Esophagus squamous epithelium (tissue), 5 donors: Measurements from ENCODE around the gene SERGEF. TPM values are rescaled to one million over a fixed set of nuclear protein-coding genes. Genes with fewer than 3 reads are reported as not detected.

Experiments used
- DNase-seq: peaks from one replicate; lab custom pipeline; 2025; lab: John Stamatoyannopoulos, UW
- H3K27ac ChIP-seq, 4 donors: fragments of 200-600 bp; sonication (generic); one replicate each; pipeline ENCODE4 v1.5.1; 2016 to 2019; ENCODE audit warnings: mild to moderate bottlenecking in 1 of 4
- H3K27me3 ChIP-seq, 4 donors: fragments of 200-600 bp; sonication (generic); 1 replicate in 3 of 4; 2 replicates in 1 of 4; pipeline versions ENCODE4 v1.5.1 to v1.6.0; 2017 to 2021; ENCODE audit warnings: antibody characterized with exemption in 1 of 4
- H3K36me3 ChIP-seq, 3 donors: fragments of 200-600 bp; sonication (generic); one replicate each; pipeline ENCODE4 v1.5.1; 2016 to 2019
- H3K4me1 ChIP-seq, 3 donors: fragments of 200-600 bp; sonication (generic); one replicate each; pipeline ENCODE4 v1.5.1; 2017 to 2019
- H3K4me3 ChIP-seq, 4 donors: fragments of 200-600 bp; sonication (generic); 1 replicate in 3 of 4; 2 replicates in 1 of 4; pipeline ENCODE4 v1.5.1; 2016 to 2019; ENCODE audit warnings: mild to moderate bottlenecking in 2 of 4, moderate library complexity in 1 of 4
- H3K9me3 ChIP-seq, 3 donors: fragments of 200-600 bp; sonication (generic); one replicate each; pipeline ENCODE4 v1.5.1; 2016 to 2019
- POLR2A ChIP-seq, 4 donors: fragments of 450-650 bp; IDR thresholded peaks; one replicate each; pipeline ENCODE4 v1.6.1; 2017; ENCODE audit warnings: antibody characterized with exemption in 4 of 4, mild to moderate bottlenecking in 4 of 4, moderate library complexity in 3 of 4
- WGBS, 2 donors: methylation state at CpG; one replicate each; pipeline ENCODE4 v1.1.5; 2018; 5-methylcytosine and 5-hydroxymethylcytosine counted together
- intact Hi-C: fragments of 100-400 bp; cut with DNase I; formaldehyde crosslinking; loops from one replicate; pipeline ENCODE4 v1.15.0; 2022
- total RNA-seq, 4 donors: library from RNA; depleted of rRNA; stranded (reverse); fragments of >200 nt; gene quantifications; one replicate each; pipeline ENCODE4 v1.1.0, GENCODE V29; 2016
- TF ChIP-seq, protein P1 (sequence below), 6 experiments: fragments of 450-650 bp in 4 of 6; fragments of 200-600 bp in 2 of 6; sonication (generic) in 2 of 6; IDR thresholded peaks; one replicate each; pipeline ENCODE4 v1.5.1; 2016 to 2019; ENCODE audit warnings: antibody characterized with exemption in 6 of 6, mild to moderate bottlenecking in 4 of 6, moderate library complexity in 4 of 6
- donor health status: DM: yes; HTN: yes; CAD: no.

Gene SERGEF
- total RNA-seq, 4 donors from 2014 or later, result 4.2 to 35.7 (median 13.4) TPM

- WGBS, 2 donors, result 94 to 95% methylated on average over 2 of the region's 2 CpGs
- H3K27ac ChIP-seq, result no peak overlapping the region
- no peaks in the 10 kb centered on the region for H3K27me3 ChIP-seq
- intact Hi-C loops, result no loop called here
- H3K4me1 ChIP-seq, result peaks cover 0 to 17% (median 13%) of the 10 kb centered on the region in 3 donors
- no peak for DNase-seq
- no peaks in the 10 kb centered on the region for H3K9me3 ChIP-seq
- no peaks in the 10 kb centered on the region for H3K36me3 ChIP-seq
- H3K4me3 ChIP-seq, result no peak overlapping the region
- no peak for TF ChIP-seq POLR2A (IDR thresholded peaks at IDR 0.05)
- TF ChIP-seq, protein P1, sequence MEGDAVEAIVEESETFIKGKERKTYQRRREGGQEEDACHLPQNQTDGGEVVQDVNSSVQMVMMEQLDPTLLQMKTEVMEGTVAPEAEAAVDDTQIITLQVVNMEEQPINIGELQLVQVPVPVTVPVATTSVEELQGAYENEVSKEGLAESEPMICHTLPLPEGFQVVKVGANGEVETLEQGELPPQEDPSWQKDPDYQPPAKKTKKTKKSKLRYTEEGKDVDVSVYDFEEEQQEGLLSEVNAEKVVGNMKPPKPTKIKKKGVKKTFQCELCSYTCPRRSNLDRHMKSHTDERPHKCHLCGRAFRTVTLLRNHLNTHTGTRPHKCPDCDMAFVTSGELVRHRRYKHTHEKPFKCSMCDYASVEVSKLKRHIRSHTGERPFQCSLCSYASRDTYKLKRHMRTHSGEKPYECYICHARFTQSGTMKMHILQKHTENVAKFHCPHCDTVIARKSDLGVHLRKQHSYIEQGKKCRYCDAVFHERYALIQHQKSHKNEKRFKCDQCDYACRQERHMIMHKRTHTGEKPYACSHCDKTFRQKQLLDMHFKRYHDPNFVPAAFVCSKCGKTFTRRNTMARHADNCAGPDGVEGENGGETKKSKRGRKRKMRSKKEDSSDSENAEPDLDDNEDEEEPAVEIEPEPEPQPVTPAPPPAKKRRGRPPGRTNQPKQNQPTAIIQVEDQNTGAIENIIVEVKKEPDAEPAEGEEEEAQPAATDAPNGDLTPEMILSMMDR (IDR thresholded peaks at IDR 0.05), result no peak
Observed at GRCh38 chr11:17796154-17796553, 216.7 kb downstream of the SERGEF start.

- no peak overlapping the region for H3K4me3 ChIP-seq
- no peak overlapping the region for H3K27ac ChIP-seq
- H3K9me3 ChIP-seq, result no peaks in the 10 kb centered on the region
- TF ChIP-seq POLR2A (IDR thresholded peaks at IDR 0.05), result no peak
- TF ChIP-seq, protein P1 (IDR thresholded peaks at IDR 0.05), result no peak
- no peak for DNase-seq
- 82 to 100% methylated on average over 4 of the region's 5 CpGs for WGBS, 2 donors
- H3K27me3 ChIP-seq, result no peaks in the 10 kb centered on the region
- H3K36me3 ChIP-seq, result no peaks in the 10 kb centered on the region
- intact Hi-C loops, result no loop called here
- H3K4me1 ChIP-seq, result peaks cover 0 to 17% (median 13%) of the 10 kb centered on the region in 3 donors
Observed at GRCh38 chr11:17794981-17795380, 217.9 kb downstream of the SERGEF start.

DNA sequence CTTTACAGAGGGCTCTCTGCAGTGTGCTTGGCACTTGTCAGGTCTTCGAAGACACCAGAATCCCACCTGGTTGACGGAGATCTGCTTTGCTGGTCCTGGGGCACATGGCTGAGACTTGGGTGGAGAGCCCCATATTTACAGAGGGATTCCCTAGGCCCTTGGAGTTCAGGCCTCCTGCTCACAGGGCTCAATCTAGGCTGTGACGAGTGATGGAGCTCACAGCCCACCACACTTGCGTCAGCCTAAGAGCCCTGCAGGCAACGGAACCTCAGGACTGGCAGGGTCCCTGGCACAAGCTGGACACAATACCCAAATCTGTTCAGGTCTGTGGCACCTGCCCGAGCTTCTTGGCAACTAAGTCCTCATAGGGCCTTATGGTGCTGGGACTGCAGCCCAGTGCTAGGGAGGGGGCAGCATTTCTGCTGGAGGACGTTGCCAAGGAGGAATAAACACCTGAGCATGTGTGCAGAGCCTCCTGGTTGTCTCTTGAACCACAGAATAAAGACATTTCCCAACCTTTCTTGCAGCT is 219.1 kb downstream of the SERGEF start:
- WGBS, 2 donors, result 73 to 93% methylated on average over 2 to 5 of the region's 7 CpGs
- no peaks in the 10 kb centered on the region for H3K9me3 ChIP-seq
- TF ChIP-seq, protein P1 (IDR thresholded peaks at IDR 0.05), result no peak
- TF ChIP-seq POLR2A (IDR thresholded peaks at IDR 0.05), result no peak
- DNase-seq, result no peak
- intact Hi-C loops, result no loop called here
- H3K4me1 ChIP-seq, result peaks cover 0 to 10% (median 9%) of the 10 kb centered on the region in 3 donors
- H3K36me3 ChIP-seq, result no peaks in the 10 kb centered on the region
- H3K27ac ChIP-seq, result no peak overlapping the region
- no peak overlapping the region for H3K4me3 ChIP-seq
- H3K27me3 ChIP-seq, result no peaks in the 10 kb centered on the region

DNA sequence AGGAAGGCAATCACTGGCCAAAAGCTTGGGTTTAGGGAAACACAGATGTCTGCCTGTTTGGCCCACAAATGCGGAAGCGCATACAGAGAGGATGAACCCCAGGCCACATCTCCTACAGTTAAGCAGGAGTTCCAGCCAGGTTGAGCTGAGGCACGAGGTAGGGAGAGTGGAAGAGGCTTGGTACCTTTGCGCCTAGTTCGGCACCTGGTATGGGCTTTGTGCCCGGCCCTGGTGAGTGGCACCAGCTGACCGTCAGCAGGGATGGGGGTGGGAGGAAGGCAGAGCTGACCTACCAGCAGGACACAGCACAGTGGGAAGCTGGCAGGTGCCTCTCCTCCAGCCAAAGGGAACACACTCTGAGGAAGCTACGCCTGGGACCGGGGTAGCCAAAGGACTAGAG is 220.7 kb downstream of the SERGEF start:
- H3K27ac ChIP-seq, result no peak overlapping the region
- TF ChIP-seq, protein P1 (IDR thresholded peaks at IDR 0.05), result no peak
- no peak for TF ChIP-seq POLR2A (IDR thresholded peaks at IDR 0.05)
- no peaks in the 10 kb centered on the region for H3K27me3 ChIP-seq
- H3K36me3 ChIP-seq, result no peaks in the 10 kb centered on the region
- intact Hi-C loops, result no loop called here
- H3K4me1 ChIP-seq, result no peaks in the 10 kb centered on the region
- H3K4me3 ChIP-seq, result no peak overlapping the region
- WGBS, 2 donors, result 80 to 100% methylated on average over 5 to 6 of the region's 9 CpGs
- no peak for DNase-seq
- H3K9me3 ChIP-seq, result no peaks in the 10 kb centered on the region

DNA sequence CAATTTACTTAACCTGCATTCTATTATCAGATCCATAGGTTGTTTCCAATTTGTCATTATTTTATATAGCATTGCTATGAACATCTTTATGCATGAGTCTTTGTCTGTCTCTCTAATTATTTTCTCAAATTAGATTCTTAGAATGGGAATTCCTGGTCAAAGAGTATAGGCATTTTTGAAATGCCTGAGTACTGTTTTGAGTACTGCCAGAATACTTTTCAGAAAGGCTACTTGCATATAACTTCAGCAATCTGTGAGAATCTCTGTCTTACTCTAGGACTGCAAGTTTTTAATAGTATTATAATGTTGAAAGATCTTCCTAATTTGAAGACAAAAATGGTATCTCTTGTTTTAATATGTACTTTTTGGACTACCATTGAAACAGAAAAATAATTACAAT is 221.7 kb downstream of the SERGEF start:
- H3K4me1 ChIP-seq, result no peaks in the 10 kb centered on the region

More for the DNA sequence above, 221.7 kb downstream of the SERGEF start:
- TF ChIP-seq, protein P1 (IDR thresholded peaks at IDR 0.05), result no peak
- TF ChIP-seq POLR2A (IDR thresholded peaks at IDR 0.05), result no peak
- Histone ChIP-seq H3K27me3 (no peaks in the 10 kb centered on the region), H3K27ac (no peak overlapping the region), H3K4me3 (no peak overlapping the region), H3K9me3 (no peaks in the 10 kb centered on the region), H3K36me3 (no peaks in the 10 kb centered on the region)
- intact Hi-C loops, result no loop called here
- no peak for DNase-seq
